ENCODE data around the gene TEDC2. TPM values are rescaled to one million over a fixed set of nuclear protein-coding genes. Genes with fewer than 3 reads are reported as not detected.

Gene TEDC2
- total and polyA plus RNA-seq, 2 experiments from 2014 or later, result 6.2 to 7.1 TPM

DNA sequence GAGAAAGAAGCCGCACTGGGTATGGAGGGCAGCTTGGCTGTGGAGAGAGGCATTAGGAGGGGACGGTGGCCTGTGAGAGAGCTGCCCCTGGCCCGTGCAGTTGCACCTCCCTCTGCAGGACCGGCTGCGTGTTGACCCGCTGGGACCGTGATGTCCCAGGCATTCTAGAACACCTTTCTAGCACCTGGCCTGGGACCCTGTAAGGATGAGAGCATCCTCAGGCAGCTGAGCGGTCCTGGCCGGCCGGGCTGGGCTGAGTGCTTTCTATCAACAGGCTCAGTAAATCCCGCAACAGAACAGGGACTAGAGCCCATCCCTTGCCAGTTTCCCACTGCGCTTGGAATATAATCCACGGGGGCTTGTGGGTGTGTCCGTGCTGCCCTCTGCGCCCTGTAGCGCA lies 29.7 kb downstream of the TEDC2 start:
- no peak overlapping the region for H3K27ac ChIP-seq
- no peak overlapping the region for H3K4me2 ChIP-seq
- no peak for TF ChIP-seq EZH2phosphoT487 (IDR thresholded peaks at IDR 0.05; ENCODE audit: low read depth, severe bottlenecking, unreplicated experiment)
- no peak for TF ChIP-seq EZH2 (IDR thresholded peaks at IDR 0.05; ENCODE audit: borderline replicate concordance)
- TF ChIP-seq, protein P1, sequence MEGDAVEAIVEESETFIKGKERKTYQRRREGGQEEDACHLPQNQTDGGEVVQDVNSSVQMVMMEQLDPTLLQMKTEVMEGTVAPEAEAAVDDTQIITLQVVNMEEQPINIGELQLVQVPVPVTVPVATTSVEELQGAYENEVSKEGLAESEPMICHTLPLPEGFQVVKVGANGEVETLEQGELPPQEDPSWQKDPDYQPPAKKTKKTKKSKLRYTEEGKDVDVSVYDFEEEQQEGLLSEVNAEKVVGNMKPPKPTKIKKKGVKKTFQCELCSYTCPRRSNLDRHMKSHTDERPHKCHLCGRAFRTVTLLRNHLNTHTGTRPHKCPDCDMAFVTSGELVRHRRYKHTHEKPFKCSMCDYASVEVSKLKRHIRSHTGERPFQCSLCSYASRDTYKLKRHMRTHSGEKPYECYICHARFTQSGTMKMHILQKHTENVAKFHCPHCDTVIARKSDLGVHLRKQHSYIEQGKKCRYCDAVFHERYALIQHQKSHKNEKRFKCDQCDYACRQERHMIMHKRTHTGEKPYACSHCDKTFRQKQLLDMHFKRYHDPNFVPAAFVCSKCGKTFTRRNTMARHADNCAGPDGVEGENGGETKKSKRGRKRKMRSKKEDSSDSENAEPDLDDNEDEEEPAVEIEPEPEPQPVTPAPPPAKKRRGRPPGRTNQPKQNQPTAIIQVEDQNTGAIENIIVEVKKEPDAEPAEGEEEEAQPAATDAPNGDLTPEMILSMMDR (IDR thresholded peaks at IDR 0.05; ENCODE audit: poor library complexity), result no peak
- no peaks in the 10 kb centered on the region for H3K9me2 ChIP-seq (replicated peaks; ENCODE audit: insufficient read depth)
- H3K4me1 ChIP-seq (ENCODE audit: insufficient read depth), result peaks cover 2% of the 10 kb centered on the region
- no peaks in the 10 kb centered on the region for H3K9me3 ChIP-seq (ENCODE audit: low read depth)
- no peaks in the 10 kb centered on the region for H3K36me3 ChIP-seq (replicated peaks; ENCODE audit: insufficient read depth, low read depth)
- no peaks in the 10 kb centered on the region for H3K27me3 ChIP-seq
- 94% methylated on average over 16 of the region's 16 CpGs for WGBS (ENCODE audit: low lambda C conversion rate, missing lambda C conversion rate)
- DNase-seq (ENCODE audit: low spot score), result no peak
- peaks cover 6% of the 10 kb centered on the region for H4K20me1 ChIP-seq (ENCODE audit: insufficient read depth, poor library complexity, severe bottlenecking)
- H3K79me2 ChIP-seq, result peaks cover 69% of the 10 kb centered on the region
- no peak overlapping the region for H3K4me3 ChIP-seq
- no peak overlapping the region for H2AFZ ChIP-seq

GRCh38 chr16:2490190-2491105 lies 30.5 kb downstream of the TEDC2 start:
- Histone ChIP-seq H3K4me2 (no peak overlapping the region), H3K9me3 (ENCODE audit: low read depth) (no peaks in the 10 kb centered on the region), H2AFZ (no peak overlapping the region), H3K27ac (no peak overlapping the region), H3K4me3 (no peak overlapping the region), H3K27me3 (no peaks in the 10 kb centered on the region), H3K79me2 (peaks cover 68% of the 10 kb centered on the region), H4K20me1 (ENCODE audit: insufficient read depth, poor library complexity, severe bottlenecking) (peaks cover 6% of the 10 kb centered on the region), H3K36me3 (replicated peaks; ENCODE audit: insufficient read depth, low read depth) (no peaks in the 10 kb centered on the region), H3K9me2 (replicated peaks; ENCODE audit: insufficient read depth) (no peaks in the 10 kb centered on the region), H3K4me1 (ENCODE audit: insufficient read depth) (no peaks in the 10 kb centered on the region)
- 91% methylated on average over 22 of the region's 23 CpGs for WGBS (ENCODE audit: low lambda C conversion rate, missing lambda C conversion rate)
- no peak for TF ChIP-seq EZH2 (IDR thresholded peaks at IDR 0.05; ENCODE audit: borderline replicate concordance)
- no peak for TF ChIP-seq EZH2phosphoT487 (IDR thresholded peaks at IDR 0.05; ENCODE audit: low read depth, severe bottlenecking, unreplicated experiment)
- TF ChIP-seq, protein P1 (IDR thresholded peaks at IDR 0.05; ENCODE audit: poor library complexity), result no peak
- DNase-seq (ENCODE audit: low spot score), result no peak

- DNase-seq (ENCODE audit: low spot score), result no peak
- Histone ChIP-seq H3K4me2 (no peak overlapping the region), H2AFZ (no peak overlapping the region), H3K4me3 (no peak overlapping the region), H3K27ac (no peak overlapping the region), H3K36me3 (replicated peaks; ENCODE audit: insufficient read depth, low read depth) (no peaks in the 10 kb centered on the region), H3K9me3 (ENCODE audit: low read depth) (no peaks in the 10 kb centered on the region), H3K9me2 (replicated peaks; ENCODE audit: insufficient read depth) (no peaks in the 10 kb centered on the region), H4K20me1 (ENCODE audit: insufficient read depth, poor library complexity, severe bottlenecking) (peaks cover 6% of the 10 kb centered on the region), H3K27me3 (no peaks in the 10 kb centered on the region), H3K4me1 (ENCODE audit: insufficient read depth) (no peaks in the 10 kb centered on the region), H3K79me2 (peaks cover 54% of the 10 kb centered on the region)
- WGBS (ENCODE audit: low lambda C conversion rate, missing lambda C conversion rate), result 77% methylated on average over 13 of the region's 13 CpGs
- TF ChIP-seq EZH2 (IDR thresholded peaks at IDR 0.05; ENCODE audit: borderline replicate concordance) (no peak), EZH2phosphoT487 (IDR thresholded peaks at IDR 0.05; ENCODE audit: low read depth, severe bottlenecking, unreplicated experiment) (no peak)
Observed at GRCh38 chr16:2492292-2492691, 32.4 kb downstream of the TEDC2 start.

DNA sequence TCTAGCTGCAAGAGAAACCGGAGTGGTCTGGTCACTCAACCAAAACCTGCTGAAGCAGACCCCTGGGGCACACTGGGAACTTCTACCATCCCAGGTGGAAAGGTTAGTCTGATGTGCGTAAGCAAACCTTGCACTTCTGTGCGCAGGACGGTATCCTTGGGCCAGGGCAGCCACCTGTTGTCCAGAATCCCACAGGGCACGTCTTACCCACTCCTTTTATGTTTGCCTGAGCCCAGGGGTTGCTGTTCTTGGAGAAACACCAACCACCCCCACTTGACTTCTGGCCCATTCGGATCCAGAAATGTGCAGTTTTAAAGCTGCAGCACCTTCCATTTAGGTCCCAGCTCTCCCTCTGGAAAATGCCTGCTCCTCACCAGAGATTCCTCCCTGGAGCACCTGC lies 33.7 kb downstream of the TEDC2 start:
- peaks cover 6% of the 10 kb centered on the region for H4K20me1 ChIP-seq (ENCODE audit: insufficient read depth, poor library complexity, severe bottlenecking)
- no peak overlapping the region for H3K4me3 ChIP-seq
- H3K9me2 ChIP-seq (replicated peaks; ENCODE audit: insufficient read depth), result no peaks in the 10 kb centered on the region
- 96% methylated on average over 6 of the region's 6 CpGs for WGBS (ENCODE audit: low lambda C conversion rate, missing lambda C conversion rate)
- no peak for TF ChIP-seq EZH2phosphoT487 (IDR thresholded peaks at IDR 0.05; ENCODE audit: low read depth, severe bottlenecking, unreplicated experiment)
- TF ChIP-seq, protein P1 (IDR thresholded peaks at IDR 0.05; ENCODE audit: poor library complexity), result no peak
- no peak for TF ChIP-seq EZH2 (IDR thresholded peaks at IDR 0.05; ENCODE audit: borderline replicate concordance)
- no peak overlapping the region for H2AFZ ChIP-seq
- no peak overlapping the region for H3K4me2 ChIP-seq
- DNase-seq (ENCODE audit: low spot score), result no peak
- H3K4me1 ChIP-seq (ENCODE audit: insufficient read depth), result no peaks in the 10 kb centered on the region
- no peaks in the 10 kb centered on the region for H3K27me3 ChIP-seq
- H3K9me3 ChIP-seq (ENCODE audit: low read depth), result no peaks in the 10 kb centered on the region
- H3K79me2 ChIP-seq, result peaks cover 41% of the 10 kb centered on the region
- no peak overlapping the region for H3K27ac ChIP-seq
- H3K36me3 ChIP-seq (replicated peaks; ENCODE audit: insufficient read depth, low read depth), result no peaks in the 10 kb centered on the region

All from hepatocyte (in vitro differentiated cells).